HTERT RPE-1 (cell line): ENCODE data around the gene RIMKLB.
"Not testable (repeated sequence)": the region's sequence is repeated elsewhere in the genome, so short reads cannot be mapped to it uniquely, and the experiment has no call there.

Experiments
- in situ Hi-C: fragments of 300-500 bp; cut with MboI; formaldehyde crosslinking; loops from 4 replicates; pipeline ENCODE4 v1.14.3; 2020; ENCODE audit warnings: low sequenced_read_pairs

Gene RIMKLB

DNA sequence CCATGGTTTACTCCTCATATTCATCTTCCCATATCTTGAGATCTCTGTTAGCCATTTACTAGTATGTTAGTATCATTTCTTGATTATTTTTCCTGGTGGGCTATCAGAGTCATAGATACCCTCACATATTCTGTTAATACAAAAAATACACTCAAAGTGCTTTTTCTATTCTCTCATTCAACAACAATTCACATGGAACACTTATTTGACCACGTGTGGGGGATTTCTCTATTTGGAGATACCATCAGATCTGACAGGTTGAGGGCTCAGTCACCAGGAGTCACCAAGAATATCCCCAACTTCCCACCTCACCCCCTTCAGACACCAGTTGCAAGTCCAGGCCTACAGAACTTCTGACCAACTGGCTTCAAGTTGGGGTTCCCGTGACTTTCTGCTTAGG lies 72.7 kb downstream of the RIMKLB start:
- in situ Hi-C loops = no loop called here

DNA sequence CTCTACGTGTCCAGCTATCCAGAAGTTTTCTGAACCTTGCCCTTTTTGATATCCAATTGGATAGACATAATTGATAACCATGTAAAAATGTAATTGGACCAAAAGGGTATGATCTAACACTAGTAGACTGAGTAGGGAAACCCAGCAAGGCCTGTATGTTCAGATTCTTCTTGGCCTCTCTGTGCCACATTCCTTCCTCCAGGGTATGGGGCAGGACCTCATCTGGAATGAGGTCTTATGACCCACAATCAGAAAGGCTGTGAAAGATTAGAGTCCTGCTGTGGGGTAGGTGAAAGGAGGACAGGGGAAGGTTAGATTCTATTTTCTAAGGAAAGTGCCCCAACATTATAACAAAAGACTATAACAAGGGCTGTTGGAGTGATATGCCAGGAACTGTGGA lies 73.3 kb downstream of the RIMKLB start:
- in situ Hi-C loops = no loop called here

DNA sequence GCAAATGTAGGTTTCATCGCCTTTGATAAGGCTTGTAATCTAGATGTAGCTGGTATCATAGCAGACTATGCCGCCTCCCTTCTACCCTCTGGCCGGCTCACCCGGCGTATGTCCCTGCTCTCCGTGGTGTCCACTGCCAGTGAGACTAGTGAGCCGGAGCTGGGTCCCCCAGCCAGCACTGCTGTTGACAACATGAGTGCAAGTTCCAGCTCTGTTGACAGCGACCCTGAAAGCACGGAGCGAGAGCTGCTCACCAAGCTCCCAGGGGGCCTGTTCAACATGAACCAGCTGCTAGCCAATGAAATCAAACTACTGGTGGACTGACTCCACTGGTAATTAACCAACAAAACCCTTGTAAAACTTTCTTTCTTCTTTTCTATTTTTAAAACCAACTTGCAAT lies 75.7 kb downstream of the RIMKLB start:
- in situ Hi-C loops = no loop called here

DNA sequence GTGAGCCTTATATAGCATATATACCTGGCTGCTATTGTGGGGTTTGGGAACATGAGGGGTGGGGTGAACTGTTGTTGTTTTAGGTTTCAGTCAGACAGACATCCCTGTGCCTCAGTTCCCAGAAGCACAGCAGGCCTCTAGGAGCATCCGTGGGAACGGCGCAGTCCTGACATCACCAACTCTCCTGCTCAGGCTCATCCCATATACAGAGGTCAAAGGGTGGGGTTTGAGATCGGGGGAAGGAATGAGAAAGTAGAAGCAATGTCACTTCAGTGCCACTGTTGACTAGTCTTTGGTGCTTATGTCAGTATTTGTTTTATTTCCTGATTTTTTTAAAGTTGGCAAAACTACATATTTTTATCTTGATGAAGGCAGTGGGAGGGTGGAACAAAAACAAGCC lies 81.5 kb downstream of the RIMKLB start:
- in situ Hi-C loops = no loop called here

DNA sequence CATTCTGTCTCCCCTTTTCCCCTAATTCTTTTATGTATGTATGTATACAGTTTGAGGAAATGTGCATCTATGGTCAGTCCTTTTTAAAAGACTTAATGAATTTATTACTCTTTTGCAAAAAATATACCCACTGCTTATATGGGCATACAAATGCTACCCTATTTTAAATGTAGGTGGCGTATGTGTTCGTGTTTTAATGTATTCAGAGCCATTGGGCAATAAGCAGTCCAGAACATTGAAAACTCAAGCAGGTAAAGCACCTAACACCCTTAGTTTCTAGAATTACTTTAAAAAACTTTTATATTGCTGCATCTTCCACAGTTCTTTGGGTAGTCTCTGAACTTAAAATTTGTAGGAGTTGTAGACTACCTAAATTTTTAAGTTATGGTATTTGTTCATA lies 82.1 kb downstream of the RIMKLB start:
- in situ Hi-C loops = no loop called here

DNA sequence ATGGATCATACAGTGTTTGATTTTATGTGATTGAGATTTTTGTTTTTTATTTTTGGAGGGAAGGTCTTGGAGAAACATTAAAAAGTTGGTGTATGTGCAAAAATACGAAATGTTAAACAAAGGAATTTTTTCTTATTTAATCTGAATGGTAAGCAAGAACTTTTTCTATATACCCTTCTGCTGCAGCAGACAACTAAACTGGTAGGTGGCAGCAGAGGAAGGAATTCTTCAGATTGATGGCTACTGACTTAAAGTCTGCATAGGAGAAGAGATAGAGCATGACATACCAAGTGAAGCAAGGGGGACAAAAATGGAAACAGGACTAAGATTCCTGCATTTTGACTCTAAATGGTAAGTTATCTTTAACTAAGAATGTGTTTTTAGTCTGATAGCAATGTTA lies 82.6 kb downstream of the RIMKLB start:
- in situ Hi-C loops = no loop called here

DNA sequence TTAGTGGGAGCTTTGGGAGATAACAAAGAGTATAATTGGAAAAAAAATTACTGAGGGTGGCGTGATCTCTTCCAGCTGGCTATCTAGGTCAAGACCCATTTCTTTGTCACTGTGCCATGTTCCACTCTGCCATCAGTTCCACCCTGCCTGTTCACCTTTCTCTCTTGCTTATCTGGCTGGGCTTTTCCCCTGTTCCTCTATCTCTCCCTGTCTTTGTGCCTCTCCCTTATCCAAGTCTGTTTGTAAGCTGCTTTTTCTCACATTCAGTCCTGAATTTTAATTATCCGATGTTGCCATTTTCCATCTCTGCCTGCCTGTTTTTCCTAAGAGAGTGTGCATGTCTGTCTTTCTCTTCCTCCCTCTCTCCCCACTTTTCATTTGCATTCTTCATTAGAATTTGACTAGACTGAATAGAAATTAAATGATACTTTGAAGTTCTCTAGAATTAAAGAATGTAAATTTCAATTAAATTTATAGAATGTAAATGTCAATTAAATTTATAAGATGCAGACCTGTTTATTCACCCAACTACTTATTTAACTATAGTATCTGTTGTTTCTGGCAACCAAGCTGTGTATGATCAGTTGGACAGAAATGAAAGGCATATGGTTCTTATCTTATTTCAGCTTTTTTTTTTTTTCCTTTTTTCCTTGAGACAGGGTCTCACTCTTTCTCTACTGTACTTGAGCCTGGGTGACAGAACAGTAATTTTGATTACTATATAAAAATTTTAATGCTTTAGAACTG lies 83.8 kb downstream of the RIMKLB start:
- in situ Hi-C loops = no loop called here

DNA sequence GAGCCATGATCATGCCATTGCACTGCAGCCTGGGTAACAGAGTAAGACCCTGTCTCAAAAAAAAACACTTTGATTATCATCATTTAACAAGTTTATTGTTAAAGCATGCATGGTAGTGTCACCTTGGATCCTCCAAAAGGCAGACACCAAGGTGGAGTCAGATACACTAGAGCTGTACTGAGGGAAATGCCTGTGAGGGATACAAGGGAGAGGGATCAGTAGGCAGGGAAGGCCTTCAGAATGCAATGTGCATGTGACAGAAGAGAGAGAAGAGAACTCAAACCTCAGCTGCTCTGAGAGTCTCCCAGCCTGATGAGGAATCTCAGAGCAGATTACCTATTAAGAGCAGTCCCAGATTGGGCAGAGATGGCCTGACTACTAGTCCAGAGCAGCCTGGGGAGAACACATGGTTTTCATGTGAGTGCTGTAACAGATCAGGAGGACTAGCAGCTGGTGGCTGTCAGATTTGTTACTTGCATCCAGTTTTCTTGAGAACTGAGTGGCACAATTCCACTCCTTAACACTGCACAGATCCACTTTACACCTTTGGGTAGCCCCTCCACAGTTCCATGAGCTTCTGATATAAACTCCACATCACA lies 86.6 kb downstream of the RIMKLB start:
- in situ Hi-C loops = no loop called here

DNA sequence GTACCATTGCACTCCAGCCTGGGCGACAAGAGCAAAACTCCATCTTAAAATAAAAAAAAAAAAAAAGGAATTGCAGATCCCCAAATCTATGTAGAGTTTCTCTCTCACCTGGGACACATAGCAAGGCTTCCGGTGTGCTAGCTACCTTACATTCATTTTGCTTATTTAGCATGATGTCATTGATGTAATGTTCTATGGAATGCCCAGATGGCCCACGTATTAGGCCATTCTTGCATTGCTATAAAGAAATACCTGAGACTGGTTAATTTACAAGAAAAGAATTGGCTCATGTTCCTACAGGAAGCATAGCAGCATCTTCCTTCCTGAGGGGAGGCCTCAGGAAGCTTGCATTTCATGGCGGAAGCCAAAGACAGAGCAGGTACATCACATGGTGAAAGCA lies 87.7 kb downstream of the RIMKLB start:
- in situ Hi-C loops = no loop called here

DNA sequence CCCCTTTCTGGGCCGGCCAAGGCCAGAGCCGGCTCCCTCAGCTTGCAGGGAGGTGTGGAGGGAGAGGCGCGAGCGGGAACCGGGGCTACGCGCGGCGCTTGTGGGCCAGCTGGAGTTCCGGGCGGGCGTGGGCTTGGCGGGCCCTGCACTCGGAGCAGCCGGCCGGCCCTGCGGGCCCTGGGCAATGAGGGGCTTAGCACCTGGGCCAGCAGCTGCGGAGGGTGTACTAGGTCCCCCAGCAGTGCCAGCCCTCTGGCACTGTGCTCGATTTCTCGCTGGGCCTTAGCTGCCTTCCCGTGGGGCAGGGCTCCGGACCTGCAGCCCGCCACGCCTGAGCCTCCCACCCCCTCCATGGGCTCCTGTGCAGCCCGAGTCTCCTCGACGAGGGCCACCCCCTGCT lies 89.4 kb downstream of the RIMKLB start:
- in situ Hi-C loops = not testable (repeated sequence)

DNA sequence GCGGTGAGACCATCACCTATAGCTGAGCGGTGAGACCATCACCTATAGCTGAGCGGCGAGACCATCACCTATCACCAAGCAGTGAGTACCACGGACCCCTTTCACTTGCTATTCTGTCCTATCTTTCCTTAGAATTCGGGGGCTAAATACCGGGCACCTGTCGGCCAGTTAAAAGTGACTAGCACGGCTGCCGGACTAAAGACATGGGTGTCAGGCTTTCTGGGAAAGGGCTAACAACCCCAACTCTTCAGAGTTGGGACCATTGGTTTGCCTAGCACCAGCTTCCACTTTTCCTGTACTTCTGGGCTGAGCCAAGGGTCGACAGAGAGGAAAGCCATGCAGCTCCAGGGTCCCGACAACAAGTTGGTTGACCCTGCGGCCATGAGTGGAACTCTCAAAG lies 90.9 kb downstream of the RIMKLB start:
- in situ Hi-C loops = not testable (repeated sequence)

DNA sequence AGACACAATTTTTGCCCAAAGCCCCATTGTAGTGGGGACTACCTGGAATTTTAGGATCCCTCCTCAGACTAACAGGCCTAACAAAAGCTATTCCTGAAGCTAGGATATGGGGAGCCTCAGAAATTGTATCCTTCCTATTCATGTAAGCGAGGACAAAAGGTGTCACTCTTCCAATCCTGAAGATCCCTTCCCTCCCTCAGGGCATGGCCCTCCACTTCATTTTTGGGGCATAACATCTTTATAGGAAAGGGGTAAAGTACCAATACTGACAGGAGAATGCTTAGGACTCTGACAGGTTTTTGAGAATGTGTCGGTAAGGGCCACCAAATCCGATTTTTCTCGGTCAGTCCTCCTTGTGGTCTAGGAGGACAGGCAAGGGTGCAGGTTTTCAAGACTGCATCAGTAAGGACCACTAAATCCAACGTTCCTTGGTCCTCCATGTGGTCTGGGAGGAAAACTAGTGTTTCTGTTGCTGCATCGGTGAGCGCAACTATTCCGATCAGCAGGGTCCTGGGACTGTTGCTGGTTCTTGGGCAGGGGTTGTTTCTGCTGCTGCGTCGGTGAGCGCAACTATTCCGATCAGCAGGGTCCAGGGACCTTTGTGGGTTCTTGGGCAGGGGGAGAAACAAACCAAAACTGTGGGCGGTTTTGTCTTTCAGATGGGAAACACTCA lies 91.7 kb downstream of the RIMKLB start:
- in situ Hi-C loops = not testable (repeated sequence)

DNA sequence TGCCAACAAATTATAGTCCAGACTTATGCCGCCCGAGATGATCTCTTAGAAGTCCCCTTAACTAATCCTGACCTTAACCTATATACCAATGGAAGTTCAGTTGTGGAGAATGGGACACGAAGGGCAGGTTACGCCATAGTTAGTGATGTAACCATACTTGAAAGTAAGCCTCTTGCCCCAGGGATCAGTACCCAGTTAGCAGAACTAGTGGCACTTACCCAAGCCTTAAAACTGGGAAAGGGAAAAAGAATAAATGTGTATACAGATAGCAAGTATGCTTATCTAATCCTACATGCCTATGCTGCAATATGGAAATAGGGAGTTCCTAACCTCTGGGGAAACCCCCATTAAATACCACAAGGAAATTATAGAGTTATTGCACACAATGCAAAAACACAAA lies 95.4 kb downstream of the RIMKLB start:
- in situ Hi-C loops = not testable (repeated sequence)

DNA sequence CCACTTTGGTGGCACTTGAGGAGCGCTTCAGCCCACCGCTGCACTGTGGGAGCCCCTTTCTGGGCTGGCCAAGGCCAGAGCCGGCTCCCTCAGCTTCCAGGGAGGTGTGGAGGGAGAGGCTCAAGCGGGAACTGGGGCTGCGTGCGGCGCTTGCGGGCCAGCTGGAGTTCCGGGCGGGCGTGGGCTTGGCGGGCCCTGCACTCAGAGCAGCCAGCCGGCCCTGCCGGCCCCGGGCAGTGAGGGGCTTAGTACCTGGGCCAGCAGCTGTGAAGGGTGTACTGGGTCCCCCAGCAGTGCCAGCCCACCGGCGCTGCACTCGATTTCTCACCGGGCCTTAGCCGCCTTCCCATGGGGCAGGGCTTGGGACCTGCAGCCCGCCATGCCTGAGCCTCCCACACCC lies 96.8 kb downstream of the RIMKLB start:
- in situ Hi-C loops = not testable (repeated sequence)

DNA sequence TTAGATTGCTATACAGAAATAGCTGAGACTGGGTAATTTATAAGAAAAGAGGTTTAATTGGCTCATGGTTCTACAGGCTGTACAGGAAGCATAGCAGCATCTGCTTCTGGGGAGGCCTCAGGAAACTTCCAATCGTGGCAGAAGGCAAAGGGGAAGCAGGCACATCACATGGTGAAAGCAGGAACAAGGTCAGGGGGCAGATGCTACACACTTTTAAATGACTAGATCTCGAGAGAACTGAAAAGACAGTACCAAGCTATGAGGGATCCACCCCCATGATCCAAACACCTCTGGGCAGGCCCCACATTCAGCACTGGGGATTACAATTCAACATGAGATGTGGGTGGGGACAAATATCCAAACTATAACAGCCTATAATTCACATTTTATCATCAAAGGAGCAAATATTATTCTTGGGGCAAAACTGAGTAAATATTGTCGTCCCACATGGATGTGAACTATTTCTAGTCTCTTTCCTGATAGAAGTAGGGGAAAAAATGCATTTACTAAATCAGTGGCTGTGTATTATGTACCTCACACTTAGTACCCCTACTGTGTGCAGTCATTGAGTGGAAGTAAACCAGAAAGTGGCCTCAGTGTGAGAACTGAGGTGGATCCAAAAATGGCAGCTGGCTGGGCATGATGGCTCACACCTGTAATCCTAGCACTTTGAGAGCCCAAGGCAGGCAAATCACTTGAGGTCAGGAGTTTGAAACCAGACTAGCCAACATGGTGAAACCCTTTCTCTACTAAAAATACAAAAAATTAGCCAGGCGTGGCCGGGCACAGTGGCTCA lies 99.2 kb downstream of the RIMKLB start:
- in situ Hi-C loops = no loop called here

DNA sequence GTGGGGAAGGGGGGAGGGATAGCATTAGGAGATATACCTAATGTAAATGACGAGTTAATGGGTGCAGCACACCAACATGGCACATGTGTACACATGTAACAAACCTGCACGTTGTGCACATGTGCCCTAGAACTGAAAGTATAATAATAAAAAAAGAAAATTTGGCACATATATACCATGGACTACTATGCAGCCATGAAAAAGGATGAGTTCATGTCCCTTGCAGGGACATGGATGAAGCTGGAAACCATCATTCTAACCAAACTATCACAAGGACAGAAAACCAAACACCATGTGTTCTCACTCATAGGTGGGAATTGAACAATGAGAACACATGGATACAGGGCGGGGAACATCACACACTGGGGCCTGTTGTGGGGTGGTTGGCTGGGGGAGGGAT lies 103.4 kb downstream of the RIMKLB start:
- in situ Hi-C loops = not testable (repeated sequence)

DNA sequence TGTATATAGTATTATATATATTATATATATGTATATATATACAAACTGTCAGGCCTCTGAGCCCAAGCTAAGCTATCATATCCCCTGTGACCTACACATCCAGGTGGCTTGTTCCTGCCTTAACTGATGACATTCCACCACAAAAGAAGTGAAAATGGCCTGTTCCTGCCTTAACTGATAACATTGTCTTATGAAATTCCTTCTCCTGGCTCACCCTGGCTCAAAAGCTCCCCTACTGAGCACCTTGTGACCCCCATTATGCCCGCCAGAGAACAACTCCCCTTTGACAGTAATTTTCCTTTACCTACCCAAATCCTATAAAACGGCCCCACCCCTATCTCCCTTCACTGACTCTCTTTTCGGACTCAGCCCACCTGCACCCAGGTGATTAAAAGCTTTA lies 107.0 kb downstream of the RIMKLB start:
- in situ Hi-C loops = not testable (repeated sequence)

DNA sequence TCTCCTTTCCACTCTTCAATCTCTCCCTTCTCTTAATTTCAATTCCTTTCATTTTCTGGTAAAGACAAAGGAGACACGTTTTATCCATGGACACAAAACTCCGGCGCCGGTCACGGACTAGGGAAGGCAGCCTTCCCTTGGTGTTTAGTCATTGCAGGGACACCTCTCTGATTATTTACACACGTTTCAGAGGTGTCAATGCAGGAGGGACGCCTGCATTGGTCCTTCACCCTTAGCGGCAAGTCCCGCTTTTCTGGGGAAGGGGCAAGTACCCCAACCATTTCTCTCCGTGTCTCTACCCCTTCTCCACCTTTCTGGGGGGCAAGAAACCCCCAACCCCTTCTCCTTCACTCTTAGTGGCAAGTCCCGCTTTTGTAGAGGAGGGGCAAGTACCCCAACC lies 107.7 kb downstream of the RIMKLB start:
- in situ Hi-C loops = not testable (repeated sequence)

DNA sequence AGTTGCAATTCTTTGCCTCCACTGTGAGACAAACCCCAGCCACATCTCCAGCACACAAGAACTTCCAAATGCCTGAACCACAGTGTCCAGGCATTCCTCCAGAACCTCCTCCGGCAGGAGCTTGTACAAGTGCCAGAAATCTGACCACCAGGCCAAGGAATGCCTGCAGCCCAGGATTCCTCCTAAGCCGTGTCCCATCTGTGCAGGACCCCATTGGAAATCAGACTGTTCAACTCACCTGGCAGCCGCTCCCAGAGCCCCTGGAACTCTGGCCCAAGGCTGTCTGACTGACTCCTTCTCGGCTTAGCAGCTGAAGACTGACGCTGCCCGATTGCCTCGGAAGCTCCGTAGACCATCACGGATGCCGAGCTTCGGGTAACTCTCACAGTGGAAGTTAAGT lies 109.3 kb downstream of the RIMKLB start:
- in situ Hi-C loops = not testable (repeated sequence)

DNA sequence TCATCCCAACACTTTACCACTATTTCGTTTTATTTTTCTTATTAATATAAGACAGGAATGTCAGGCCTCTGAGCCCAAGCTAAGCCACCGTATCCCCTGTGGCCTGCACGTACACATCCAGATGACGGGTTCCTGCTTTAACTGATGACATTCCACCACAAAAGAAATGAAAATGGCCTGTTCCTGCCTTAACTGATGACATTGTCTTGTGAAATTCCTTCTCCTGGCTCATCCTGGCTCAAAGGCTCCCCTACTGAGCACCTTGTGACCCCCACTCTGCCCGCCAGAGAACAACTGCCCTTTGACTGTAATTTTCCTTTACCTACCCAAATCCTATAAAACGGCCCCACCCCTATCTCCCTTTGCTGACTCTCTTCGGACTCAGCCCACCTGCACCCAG lies 112.3 kb downstream of the RIMKLB start:
- in situ Hi-C loops = not testable (repeated sequence)

DNA sequence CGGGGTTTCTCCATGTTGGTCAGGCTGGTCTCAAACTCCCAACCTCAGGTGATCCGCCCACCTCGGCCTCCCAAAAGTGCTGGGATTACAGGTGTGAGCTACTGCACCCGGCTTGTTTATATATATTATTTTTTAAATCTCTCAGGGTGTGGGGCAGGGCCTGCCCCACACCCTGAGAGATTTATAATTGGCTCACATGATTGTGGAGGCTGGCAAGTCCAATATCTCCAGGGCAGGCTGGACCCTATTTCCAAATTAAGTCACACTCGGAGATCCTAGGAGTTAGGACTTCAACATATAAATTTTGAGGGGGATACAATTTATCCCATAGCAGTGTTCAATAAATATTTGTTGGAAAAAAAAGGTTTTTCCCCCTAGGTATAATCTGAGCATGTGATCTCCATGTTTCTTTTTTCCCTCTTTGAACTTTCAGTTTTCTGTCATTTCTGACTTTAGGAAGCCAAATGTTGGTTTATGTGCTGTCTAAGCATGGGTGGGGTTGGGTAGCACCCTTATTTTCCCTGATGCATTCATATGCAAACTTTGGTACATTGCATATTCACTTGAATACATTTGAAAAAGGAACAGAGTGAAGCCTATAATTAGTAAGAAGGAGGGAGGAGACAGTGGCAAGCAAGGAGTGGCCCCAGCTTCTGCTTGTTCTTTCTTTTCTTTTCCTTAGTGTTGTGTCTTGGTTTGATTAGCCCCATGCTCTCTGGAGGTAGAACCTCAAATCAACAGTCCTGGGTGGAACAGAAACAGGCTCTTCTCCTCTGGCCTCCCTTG lies 116.0 kb downstream of the RIMKLB start:
- in situ Hi-C loops = no loop called here
